Measurements from ENCODE around the gene FBLIM1.
A peak's percentile ranks its signal among the peaks of the same experiment; 100 is the strongest.

Gene FBLIM1

DNA sequence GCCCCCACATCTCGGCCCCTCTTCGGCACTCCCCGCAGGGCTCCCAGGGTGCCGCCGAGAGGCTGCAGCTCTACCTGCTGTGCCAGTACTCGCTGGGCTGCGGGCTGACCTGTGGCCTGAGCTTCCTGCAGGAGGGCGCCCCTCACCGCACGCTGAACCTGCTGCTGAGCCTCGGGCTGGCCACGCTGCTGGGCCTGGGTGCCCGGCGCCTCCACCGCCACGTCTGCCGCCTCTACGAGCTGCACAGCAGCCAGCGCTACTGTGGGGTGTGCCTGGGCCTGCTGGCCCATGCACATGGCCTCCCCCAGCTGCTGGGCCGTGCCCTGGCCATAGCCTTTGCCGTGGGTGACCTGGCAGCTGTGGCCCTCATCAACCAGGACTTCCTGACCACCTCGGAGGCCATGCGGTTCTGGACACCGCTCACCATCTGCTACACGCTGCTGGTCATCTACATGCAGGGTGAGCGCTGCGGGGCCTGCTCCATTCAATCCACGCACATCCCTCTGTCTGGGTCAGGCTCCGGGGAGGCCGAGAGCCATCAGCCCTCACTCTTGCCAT, 14.4 kb upstream of the FBLIM1 start:
- intact Hi-C loops (cut with DNase I): no loop called here
- no peak for DNase-seq

DNA sequence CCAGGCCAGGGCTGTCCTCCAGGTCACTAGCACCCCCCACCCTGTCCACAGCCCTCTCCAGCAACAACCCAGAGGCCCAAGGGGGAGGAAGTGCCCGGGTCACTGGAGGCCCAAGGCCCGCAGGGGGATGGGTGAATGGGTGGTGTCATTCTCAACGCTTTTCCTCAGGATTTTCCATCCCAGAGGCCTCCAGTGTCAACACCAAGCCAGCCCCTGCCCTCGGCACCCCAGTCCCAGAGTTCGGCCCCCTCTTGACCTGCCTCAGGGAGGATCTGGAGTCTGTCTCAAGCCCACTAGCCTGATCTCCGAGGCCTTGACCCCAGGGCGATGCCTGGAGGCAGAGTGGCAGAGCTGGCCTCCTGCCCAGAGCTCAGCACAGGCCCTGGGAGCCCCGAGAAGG, 11.2 kb upstream of the FBLIM1 start:
- no peak for DNase-seq
- intact Hi-C loops (cut with DNase I): no loop called here

DNA sequence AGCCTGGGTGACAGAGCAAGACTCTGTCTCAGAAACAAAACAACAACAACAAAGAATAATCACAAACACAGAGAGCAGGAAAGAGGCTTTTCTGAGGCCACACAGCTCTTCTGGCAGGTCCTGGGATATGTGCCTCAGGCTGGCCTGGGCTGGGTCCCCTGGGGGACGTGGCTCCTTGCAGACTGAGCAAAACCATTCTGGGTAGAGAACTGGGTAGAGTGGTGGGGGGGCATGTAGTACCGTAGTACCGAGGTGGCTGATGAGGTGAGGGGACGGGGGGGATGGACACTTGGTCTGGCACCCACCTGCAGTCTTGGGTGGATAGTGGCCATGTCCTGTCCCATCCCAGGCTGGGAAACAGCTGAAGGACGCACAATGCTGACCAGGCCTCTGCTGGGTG, 10.3 kb upstream of the FBLIM1 start:
- no peak for DNase-seq
- intact Hi-C loops (cut with DNase I): no loop called here

- no peak for DNase-seq
- intact Hi-C loops (cut with DNase I): no loop called here
Measured at GRCh38 chr1:15748690-15749398, 9.8 kb upstream of the FBLIM1 start.

GRCh38 chr1:15749399-15750291, 8.9 kb upstream of the FBLIM1 start:
- intact Hi-C loops (cut with DNase I): no loop called here
- no peak for DNase-seq

GRCh38 chr1:15750924-15751323, 7.7 kb upstream of the FBLIM1 start:
- DNase-seq: no peak
- intact Hi-C loops (cut with DNase I): no loop called here

DNA sequence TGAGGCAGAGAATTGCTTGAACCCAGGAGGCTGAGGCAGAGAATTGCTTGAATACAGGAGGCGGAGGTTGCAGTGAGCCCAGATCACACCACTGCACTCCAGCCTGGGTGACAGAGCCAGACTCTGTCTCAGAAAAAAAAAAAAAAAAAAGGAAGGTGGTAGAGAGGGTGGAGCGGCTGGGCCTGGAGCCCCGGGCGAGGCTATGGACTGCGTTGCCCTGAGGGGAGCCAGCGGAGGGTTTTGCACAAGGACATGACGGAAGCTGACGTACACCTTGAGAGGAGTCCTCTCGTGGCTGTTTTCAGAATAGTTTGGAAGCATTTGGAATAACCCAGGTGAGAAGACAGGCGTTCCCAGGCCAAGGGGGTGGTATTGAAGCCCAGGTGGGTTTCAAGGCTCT, 6.9 kb upstream of the FBLIM1 start:
- no peak for DNase-seq
- intact Hi-C loops (cut with DNase I): no loop called here

DNA sequence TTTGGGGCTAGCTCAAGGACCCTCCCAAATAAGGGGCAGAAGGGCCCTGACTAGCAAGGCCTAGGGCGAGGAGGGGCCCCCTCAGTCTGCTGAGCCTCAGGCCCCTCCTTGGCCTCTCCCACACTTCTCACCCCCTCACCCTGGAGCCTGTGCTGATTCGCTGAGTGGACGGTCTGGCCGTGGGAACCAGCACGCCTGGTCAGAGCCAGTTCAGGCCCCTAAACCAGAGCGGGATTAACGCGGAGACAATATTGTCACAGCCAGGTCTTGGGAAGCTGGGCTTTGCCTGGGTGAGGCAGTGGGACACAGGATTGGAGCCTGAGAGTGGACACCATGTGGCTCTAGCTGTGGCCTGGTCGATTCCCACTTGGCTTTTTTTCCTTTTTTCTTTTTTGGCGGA, 4.8 kb upstream of the FBLIM1 start:
- DNase-seq: peak in 1 of 10 donors; percentile 72
- intact Hi-C loops (cut with DNase I): no loop called here

- no peak for DNase-seq
- intact Hi-C loops (cut with DNase I): no loop called here
Measured at GRCh38 chr1:15755021-15755645, 3.5 kb upstream of the FBLIM1 start.

DNA sequence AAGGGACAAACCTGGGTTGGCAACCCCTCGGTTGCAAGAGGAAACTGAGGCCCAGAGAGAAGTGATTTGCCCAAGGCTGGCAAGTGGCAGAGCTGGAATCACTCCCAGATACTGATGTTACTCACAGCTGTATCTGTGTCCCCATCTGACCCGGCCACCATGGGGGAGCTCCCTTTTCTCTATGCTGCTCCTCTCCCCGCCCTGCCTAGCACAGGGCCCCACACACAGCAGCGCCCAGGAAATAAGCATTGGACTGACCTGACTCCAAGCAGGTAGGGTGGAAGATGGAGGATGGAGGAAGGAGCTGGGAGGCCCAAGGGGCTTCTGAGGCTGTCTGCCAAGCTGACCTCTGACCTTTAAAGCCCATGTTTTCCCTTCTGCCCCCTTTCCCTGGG, 3.0 kb upstream of the FBLIM1 start:
- DNase-seq: no peak
- intact Hi-C loops (cut with DNase I): no loop called here

- peak in 1 of 10 donors; percentile 73 for DNase-seq
- intact Hi-C loops (cut with DNase I): no loop called here
Measured at GRCh38 chr1:15756143-15757015, 2.2 kb upstream of the FBLIM1 start.

DNA sequence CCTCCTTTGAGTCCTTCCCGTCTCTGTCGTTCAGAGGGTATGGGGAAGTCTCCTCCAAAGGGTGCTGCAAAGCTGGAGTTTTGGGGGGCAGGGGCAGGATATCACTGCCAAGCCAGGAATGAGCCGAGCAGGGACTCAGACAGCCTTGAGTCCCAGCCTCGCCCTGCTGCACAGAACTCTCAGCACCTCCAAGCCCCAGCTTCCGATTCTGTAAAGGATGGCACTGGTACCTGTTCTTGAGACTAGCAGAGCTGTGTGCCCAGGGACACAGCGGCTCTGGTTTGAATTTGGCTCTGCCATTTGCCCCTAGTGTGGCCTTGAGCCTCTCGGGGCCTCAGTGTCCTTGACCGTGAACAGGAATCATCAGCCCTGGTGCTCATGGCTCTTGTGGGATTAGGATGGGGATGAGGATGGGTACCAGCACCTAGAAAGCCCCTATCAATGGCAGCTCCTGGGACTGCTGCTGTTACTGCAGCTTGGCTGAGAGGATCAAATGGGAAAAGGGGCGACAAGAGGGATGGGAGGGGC, 1.5 kb upstream of the FBLIM1 start:
- intact Hi-C loops (cut with DNase I): no loop called here

DNA sequence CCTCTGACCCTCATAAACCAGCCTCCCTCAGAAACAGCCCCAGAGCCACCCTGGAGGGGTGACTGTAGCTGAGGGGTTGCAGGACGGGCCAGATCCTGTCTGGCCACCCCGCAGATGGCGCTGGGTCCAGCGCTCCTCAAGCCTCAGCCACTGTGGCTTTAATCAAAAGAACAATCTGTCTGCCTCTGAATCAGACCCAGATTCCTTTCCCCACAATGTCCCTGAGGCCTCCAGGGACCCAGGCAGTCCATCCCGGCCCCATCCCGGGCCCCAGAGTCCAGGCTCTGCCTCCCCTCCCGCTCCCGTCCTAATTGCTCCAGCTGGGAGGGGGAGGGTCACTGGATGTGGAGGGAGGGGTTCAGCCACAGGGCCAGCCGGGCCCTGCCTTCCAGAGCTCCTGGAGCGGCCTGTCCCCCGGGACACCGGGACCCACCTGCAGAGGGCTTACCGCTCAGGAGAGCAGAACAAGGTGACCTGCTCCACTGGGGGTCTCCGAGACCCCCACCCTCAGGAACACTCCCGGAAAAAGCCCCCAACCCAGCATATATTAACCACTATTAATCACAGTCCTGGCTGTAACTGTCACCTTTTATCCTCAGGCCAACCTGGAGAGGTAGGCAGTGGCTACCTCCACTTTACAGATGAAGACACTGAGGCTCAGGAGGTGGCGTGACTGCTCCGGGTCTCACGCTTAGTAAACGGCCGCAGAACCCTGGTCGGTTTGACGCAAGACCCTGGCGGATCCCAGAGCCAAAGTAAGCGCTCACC, 836 bp upstream of the FBLIM1 start:
- no peak for DNase-seq

More for the DNA sequence above, 1.5 kb upstream of the FBLIM1 start:
- DNase-seq: no peak

DNA sequence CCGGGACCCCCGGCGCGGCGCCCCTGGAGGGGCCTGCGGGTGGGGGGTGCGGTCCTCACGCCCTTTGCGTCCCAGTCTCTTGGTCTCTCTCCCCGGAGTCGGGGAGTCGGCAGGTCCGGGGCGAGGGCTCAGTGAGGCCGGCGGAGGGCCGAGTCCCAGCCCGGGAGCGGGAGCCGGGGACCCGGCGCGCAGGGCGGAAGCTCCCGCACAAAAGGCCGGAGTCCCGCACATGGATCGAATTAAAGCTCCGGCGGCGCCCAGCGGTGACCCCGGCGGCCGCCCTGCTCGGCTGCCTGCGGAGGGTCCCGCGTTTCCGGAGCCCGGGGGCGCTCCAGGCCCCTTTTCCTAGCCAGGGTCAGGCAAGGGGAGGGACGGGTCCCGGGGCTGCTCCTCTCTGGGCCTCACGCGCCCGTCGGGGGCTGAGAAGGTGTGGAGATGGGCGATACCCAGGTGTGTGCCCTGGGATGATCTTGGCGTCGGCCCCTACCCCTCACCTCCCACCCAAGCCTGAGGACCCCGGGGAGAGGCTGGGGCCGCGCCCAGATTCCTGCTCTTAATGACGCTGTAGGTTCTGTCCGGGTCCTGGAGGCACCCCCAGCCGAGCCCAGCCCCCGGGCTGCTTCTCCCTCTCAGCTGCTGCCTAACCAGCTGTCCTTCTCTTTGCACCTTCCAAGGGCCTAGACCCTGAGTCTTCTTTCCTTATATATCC, 512 bp downstream of the FBLIM1 start:
- intact Hi-C loops (cut with DNase I): no loop called here
- DNase-seq: no peak

More for the DNA sequence above, 836 bp upstream of the FBLIM1 start:
- intact Hi-C loops (cut with DNase I): no loop called here

DNA sequence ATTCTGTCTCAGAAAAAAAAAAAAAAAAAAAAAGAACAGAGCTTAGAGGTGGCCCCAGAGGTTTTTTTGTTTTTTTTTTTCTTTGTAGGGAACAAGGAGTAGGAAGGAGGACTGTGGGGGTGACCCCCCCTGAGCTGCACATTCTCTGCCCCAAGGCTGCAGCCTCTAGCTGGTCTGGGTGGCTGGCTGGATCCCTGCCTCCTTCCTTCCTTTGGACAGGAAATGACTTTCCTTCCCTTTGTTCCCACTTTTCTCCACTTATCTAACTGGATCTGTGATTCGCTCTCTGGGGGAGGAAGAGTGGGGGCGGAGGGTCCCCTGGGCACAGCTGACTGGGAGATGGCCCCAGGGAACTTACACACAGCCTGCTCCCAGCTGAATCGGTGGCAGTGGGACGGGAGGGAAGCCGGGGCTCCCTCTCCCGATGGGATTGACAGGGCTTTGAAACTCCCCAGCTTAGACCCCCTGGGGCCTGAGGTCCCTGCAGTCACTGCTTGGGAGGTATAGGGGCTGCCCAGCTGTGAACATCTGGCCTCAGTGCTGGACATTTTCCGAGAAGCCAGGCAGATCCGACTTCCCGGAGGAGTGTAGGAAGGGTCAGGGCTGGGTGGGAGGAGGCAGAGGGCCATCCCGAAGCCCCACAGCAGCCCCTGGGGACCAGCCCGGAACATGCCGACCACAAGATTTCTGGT, 2.1 kb downstream of the FBLIM1 start:
- intact Hi-C loops (cut with DNase I): no loop called here
- no peak for DNase-seq

DNA sequence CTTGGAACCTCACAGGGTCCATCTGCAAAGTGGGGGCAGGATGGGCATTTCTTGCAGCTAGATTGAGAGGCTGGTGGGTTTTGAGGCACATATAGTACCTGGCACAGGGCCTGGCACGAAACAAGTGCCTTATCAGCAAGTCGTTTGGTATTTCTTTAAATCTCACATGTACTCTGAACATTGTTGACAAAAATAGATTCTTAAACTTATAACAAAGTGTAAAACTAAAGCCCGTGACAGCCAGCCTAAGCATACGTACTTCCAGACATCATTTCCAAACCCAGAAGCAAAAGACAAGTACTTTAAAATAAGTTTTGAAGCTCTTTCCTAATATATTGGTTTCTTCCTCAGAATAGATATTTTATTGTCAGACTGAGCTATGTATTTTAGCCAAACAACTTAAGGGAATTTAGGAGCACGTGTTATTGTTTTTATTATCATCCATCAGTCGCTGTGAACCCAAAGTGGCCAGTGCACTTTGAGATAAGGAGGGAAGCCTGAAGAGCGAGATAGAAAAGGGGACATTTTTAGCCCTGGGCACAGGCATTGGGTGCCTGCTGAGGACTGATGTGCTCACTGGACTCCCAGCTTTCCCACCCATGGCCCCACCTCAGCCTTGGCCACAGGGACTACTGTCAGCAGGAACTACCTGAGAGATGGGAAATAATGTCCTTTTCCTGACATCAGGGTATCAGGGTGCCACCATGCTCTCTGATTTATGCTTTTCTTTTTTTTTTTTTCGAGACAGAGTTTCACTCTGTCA, 3.0 kb downstream of the FBLIM1 start:
- no peak for DNase-seq
- intact Hi-C loops (cut with DNase I): no loop called here

DNA sequence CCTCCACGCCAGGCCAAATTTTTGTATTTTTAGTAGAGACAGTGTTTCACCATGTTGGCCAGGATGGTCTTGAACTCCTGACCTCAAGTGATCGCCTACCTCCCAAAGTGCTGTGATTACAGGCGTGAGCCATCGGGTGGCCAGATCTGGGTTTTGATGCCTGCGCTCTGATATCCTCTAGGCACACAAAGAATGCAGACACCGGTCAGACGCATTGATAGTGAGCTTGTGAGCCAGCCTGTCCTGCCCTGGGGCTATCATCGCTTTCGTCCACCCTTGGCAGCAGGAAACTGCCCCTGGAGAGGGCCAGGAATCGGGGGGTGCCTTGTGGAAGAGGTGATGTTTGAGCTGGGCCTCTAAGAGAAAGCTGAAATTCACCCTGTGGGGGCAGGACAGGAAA, 4.0 kb downstream of the FBLIM1 start:
- intact Hi-C loops (cut with DNase I): no loop called here
- no peak for DNase-seq

Measured in posterior cingulate gyrus (tissue), 11 donors.